Tibial artery (tissue), 4 donors: Measurements from ENCODE around the gene ATP9A.

Experiments
- DNase-seq, 2 donors: peaks; one replicate each; pipeline ENCODE4 v3.0.0-alpha.2; 2019
- H3K27ac ChIP-seq, 2 donors: fragments of 200-600 bp; sonication (generic) in 1 of 2; 1 replicate in 1 of 2; 2 replicates in 1 of 2; pipeline ENCODE4 v1.5.1; 2018 to 2019; ENCODE audit warnings: mild to moderate bottlenecking in 1 of 2
- H3K27me3 ChIP-seq, 2 donors: fragments of 200-600 bp; sonication (generic) in 1 of 2; one replicate each; pipeline versions ENCODE4 v1.5.1 to v1.6.0; 2016 to 2019
- H3K36me3 ChIP-seq, 3 donors: fragments of 200-600 bp; sonication (generic) in 2 of 3; one replicate each; pipeline ENCODE4 v1.5.1; 2016 to 2019; ENCODE audit warnings: mild to moderate bottlenecking in 2 of 3
- H3K4me1 ChIP-seq, 4 donors: fragments of 200-600 bp; sonication (generic) in 2 of 4; 1 replicate in 3 of 4; 2 replicates in 1 of 4; pipeline ENCODE4 v1.5.1; 2016 to 2019
- H3K4me3 ChIP-seq, 2 donors: fragments of 200-600 bp; sonication (generic) in 1 of 2; 1 replicate in 1 of 2; 2 replicates in 1 of 2; pipeline ENCODE4 v1.5.1; 2018 to 2019; ENCODE audit warnings: mild to moderate bottlenecking in 2 of 2
- H3K9me3 ChIP-seq, 3 donors: fragments of 200-600 bp; sonication (generic) in 1 of 3; one replicate each; pipeline ENCODE4 v1.5.1; 2016 to 2019
- CTCF ChIP-seq, 2 experiments: fragments of 200-600 bp in 1 of 2; fragments of 450-650 bp in 1 of 2; IDR thresholded peaks; one replicate each; pipeline ENCODE4 v1.5.1; 2017 to 2019; ENCODE audit warnings: antibody characterized with exemption in 2 of 2, mild to moderate bottlenecking in 1 of 2, moderate library complexity in 1 of 2
- intact Hi-C: fragments of 100-400 bp; cut with DNase I; formaldehyde crosslinking; loops from one replicate; pipeline ENCODE4 v1.15.0; 2023; ENCODE audit warnings: low total_unique reads

Gene ATP9A

GRCh38 chr20:51627586-51627985 is 140.6 kb downstream of the ATP9A start:
- TF ChIP-seq CTCF (IDR thresholded peaks at IDR 0.05) = no peak
- peaks cover 13 to 52% (median 16%) of the 10 kb centered on the region in 3 donors for H3K36me3 ChIP-seq
- H3K9me3 ChIP-seq = no peaks in the 10 kb centered on the region
- intact Hi-C loops = no loop called here
- no peak for DNase-seq
- peaks cover 9 to 42% (median 25%) of the 10 kb centered on the region in 4 donors for H3K4me1 ChIP-seq
- H3K4me3 ChIP-seq = no peak overlapping the region
- no peaks in the 10 kb centered on the region for H3K27me3 ChIP-seq
- no peak overlapping the region for H3K27ac ChIP-seq

GRCh38 chr20:51625105-51625504 is 143.1 kb downstream of the ATP9A start:
- no peak for TF ChIP-seq CTCF (IDR thresholded peaks at IDR 0.05)
- Histone ChIP-seq H3K27ac (no peak overlapping the region), H3K27me3 (no peaks in the 10 kb centered on the region), H3K4me3 (no peak overlapping the region), H3K36me3 (peaks cover 13 to 76% (median 28%) of the 10 kb centered on the region in 3 donors), H3K9me3 (no peaks in the 10 kb centered on the region), H3K4me1 (peaks cover 0 to 17% (median 7%) of the 10 kb centered on the region in 4 donors)
- intact Hi-C loops = no loop called here
- no peak for DNase-seq

- no peaks in the 10 kb centered on the region for H3K9me3 ChIP-seq
- no peaks in the 10 kb centered on the region for H3K27me3 ChIP-seq
- H3K4me1 ChIP-seq = peaks cover 0 to 8% (median 0%) of the 10 kb centered on the region in 4 donors
- peaks cover 13 to 79% (median 28%) of the 10 kb centered on the region in 3 donors for H3K36me3 ChIP-seq
- no peak overlapping the region for H3K4me3 ChIP-seq
- DNase-seq = peak in 1 of 2 donors; percentile 39
- H3K27ac ChIP-seq = no peak overlapping the region
- intact Hi-C loops = no loop called here
- peak; percentile 36 to 43 for TF ChIP-seq CTCF (IDR thresholded peaks at IDR 0.05)
These were observed 143.9 kb downstream of the ATP9A start for GRCh38 chr20:51624157-51624731.

- Histone ChIP-seq H3K9me3 (no peaks in the 10 kb centered on the region), H3K36me3 (peaks cover 13 to 83% (median 33%) of the 10 kb centered on the region in 3 donors), H3K4me1 (no peaks in the 10 kb centered on the region), H3K4me3 (no peak overlapping the region), H3K27ac (no peak overlapping the region), H3K27me3 (no peaks in the 10 kb centered on the region)
- no peak for TF ChIP-seq CTCF (IDR thresholded peaks at IDR 0.05)
- no peak for DNase-seq
- intact Hi-C loops = no loop called here
These were observed 144.9 kb downstream of the ATP9A start for GRCh38 chr20:51623255-51623654.

- no peak overlapping the region for H3K4me3 ChIP-seq
- H3K27me3 ChIP-seq = no peaks in the 10 kb centered on the region
- intact Hi-C loops = no loop called here
- no peaks in the 10 kb centered on the region for H3K4me1 ChIP-seq
- no peaks in the 10 kb centered on the region for H3K9me3 ChIP-seq
- peaks cover 23 to 83% (median 43%) of the 10 kb centered on the region in 3 donors for H3K36me3 ChIP-seq
- no peak overlapping the region for H3K27ac ChIP-seq
- DNase-seq = no peak
- TF ChIP-seq CTCF (IDR thresholded peaks at IDR 0.05) = no peak
These were observed 146.0 kb downstream of the ATP9A start for GRCh38 chr20:51622004-51622874.
